Neuron (in vitro differentiated cells): Measurements from ENCODE around the gene FBN3.

Experiments
- H2AFZ ChIP-seq: one replicate; pipeline ENCODE4 v1.6.1; 2013; ENCODE audit warnings: low read depth, mild to moderate bottlenecking, inconsistent platforms, low read length, moderate library complexity
- H3K27me3 ChIP-seq: one replicate; pipeline ENCODE4 v1.6.1; 2013; ENCODE audit warnings: low read length; ENCODE audit not compliant: insufficient read depth
- H3K36me3 ChIP-seq: one replicate; pipeline ENCODE4 v1.6.1; 2013; ENCODE audit warnings: low read length; ENCODE audit not compliant: insufficient read depth
- H3K4me1 ChIP-seq: one replicate; pipeline ENCODE4 v1.6.1; 2013; ENCODE audit warnings: low read length; ENCODE audit not compliant: insufficient read depth
- H3K4me3 ChIP-seq: 2 replicates; pipeline ENCODE4 v1.5.1; 2013; ENCODE audit warnings: mild to moderate bottlenecking, low read length, moderate library complexity
- H3K9me3 ChIP-seq: one replicate; pipeline ENCODE4 v1.6.1; 2013; ENCODE audit warnings: low read length

The FBN3 gene

DNA sequence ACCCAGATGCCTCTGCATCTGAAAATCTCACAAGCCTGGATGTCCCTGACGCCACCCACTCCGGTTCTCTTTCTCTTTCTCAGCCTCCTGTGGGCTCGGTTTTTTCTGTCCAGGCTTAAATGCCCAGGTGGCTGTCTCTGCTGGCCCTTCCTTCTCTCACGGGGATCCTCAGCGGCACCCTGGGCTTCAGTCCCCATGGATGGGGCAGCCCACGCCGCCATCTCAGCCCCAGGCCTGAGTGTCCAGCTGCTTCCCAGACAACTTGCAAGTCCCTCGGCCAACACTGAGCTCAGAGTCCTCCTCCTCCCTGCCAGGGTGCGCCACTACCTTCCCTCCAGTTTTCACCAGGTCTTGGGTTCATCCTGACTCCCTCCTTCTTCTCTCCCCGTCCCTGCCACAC is 6.4 kb downstream of the FBN3 start:
- Histone ChIP-seq H3K4me3 (no peak overlapping the region), H3K9me3 (no peaks in the 10 kb centered on the region), H3K27me3 (no peaks in the 10 kb centered on the region), H2AFZ (no peak overlapping the region), H3K36me3 (no peaks in the 10 kb centered on the region), H3K4me1 (no peaks in the 10 kb centered on the region)

DNA sequence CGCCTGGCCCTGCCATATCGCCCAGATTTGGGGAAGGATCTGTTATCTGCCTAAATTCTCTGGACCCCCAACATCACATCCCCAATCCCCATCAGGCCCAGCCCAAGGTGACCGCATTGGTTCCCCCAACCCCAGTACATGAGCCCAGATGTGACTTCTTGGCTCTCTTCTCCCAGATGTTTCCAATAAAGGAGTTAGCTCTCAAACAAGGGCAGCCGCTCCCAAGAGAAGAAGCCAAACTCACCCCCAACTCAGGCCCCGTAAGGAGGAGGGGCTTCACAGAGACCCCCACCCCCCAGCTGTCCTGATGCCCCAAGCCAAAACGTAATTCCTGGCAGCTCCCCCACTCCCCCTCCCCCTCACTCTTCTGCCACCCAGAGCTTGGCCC is 6.9 kb downstream of the FBN3 start:
- Histone ChIP-seq H3K4me3 (no peak overlapping the region), H2AFZ (no peak overlapping the region), H3K9me3 (no peaks in the 10 kb centered on the region), H3K27me3 (no peaks in the 10 kb centered on the region), H3K4me1 (no peaks in the 10 kb centered on the region), H3K36me3 (no peaks in the 10 kb centered on the region)

DNA sequence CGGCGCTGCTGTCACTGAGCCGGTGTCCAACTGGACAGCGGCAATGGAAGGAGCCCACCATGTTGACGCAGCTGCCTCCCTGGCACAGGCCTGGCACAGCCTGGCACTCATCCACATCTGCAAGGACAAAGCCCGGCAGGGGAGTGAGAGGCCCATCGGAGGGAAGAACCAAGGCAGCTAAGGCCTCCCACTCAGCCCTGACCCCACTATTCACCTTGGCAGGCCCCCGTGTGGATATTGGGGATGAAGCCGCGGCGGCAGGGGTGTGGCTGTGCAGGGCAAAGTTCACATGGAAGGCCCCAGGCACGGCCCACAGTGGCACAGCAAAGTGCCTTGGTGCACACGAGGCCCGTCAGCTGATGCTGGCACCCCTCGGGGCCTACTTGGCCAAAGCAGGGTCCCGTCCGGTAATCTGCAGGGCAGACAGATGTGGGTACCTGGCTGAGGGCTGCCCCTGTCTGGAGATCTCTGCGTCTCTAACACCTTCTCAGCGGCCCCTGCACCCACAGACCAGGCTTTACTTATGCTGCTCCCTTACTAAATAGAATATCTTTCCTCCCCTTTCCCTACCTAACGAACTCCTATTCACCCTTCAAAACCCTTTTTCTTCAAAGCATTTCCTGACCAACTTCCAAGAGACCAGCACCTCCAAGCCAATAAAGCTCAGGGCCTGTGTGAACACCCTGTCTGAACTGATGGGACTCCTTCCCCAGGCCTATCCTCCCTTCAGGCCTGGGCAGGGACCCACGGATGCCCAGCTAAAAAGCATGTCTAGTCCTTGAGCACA is 7.5 kb downstream of the FBN3 start:
- H3K36me3 ChIP-seq = no peaks in the 10 kb centered on the region
- no peaks in the 10 kb centered on the region for H3K27me3 ChIP-seq
- no peak overlapping the region for H3K4me3 ChIP-seq
- H3K4me1 ChIP-seq = no peaks in the 10 kb centered on the region
- no peaks in the 10 kb centered on the region for H3K9me3 ChIP-seq
- no peak overlapping the region for H2AFZ ChIP-seq

DNA sequence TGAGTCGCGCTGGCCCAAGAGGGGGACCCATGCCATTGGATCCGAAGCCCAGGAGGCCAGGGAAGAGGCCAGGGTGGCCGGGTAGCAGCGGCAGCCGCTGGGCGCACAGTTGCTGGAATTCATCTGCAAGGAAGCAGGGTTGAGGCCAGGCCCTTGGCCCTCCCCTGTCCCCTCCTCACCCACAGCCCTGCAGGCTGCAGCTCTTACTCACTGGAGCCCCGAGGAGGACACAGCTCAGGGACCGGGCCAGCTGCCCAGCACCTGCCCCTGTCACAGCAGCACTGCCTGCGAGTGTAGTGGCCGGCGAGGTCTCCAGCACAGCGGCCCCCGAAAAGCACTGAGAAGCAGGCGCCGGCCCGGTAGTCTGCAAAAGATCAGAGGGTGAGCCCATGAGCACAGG is 11.2 kb downstream of the FBN3 start:
- no peaks in the 10 kb centered on the region for H3K27me3 ChIP-seq
- peaks cover 2% of the 10 kb centered on the region for H3K36me3 ChIP-seq
- no peak overlapping the region for H3K4me3 ChIP-seq
- H2AFZ ChIP-seq = no peak overlapping the region
- H3K9me3 ChIP-seq = no peaks in the 10 kb centered on the region
- no peaks in the 10 kb centered on the region for H3K4me1 ChIP-seq

DNA sequence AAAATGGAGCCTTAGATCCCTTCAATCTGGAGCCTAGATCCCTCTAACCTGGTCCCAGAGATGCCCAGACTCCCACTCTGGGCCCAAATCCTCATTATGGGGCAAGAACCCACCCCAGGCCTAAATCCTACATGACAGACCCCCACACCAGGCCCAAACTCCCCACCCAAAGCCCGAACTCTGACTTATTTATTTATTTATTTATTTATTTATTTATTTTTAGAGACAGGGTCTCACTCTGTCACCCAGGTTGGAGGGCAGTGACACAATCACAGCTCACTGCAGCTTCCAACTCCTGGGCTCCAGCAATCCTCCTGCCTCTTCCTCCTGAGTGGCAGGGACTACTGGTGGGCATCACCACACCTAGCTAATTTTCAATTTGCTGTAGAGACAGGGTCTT is 12.0 kb downstream of the FBN3 start:
- Histone ChIP-seq H2AFZ (no peak overlapping the region), H3K36me3 (peaks cover 2% of the 10 kb centered on the region), H3K27me3 (no peaks in the 10 kb centered on the region), H3K4me1 (no peaks in the 10 kb centered on the region), H3K4me3 (no peak overlapping the region), H3K9me3 (no peaks in the 10 kb centered on the region)

DNA sequence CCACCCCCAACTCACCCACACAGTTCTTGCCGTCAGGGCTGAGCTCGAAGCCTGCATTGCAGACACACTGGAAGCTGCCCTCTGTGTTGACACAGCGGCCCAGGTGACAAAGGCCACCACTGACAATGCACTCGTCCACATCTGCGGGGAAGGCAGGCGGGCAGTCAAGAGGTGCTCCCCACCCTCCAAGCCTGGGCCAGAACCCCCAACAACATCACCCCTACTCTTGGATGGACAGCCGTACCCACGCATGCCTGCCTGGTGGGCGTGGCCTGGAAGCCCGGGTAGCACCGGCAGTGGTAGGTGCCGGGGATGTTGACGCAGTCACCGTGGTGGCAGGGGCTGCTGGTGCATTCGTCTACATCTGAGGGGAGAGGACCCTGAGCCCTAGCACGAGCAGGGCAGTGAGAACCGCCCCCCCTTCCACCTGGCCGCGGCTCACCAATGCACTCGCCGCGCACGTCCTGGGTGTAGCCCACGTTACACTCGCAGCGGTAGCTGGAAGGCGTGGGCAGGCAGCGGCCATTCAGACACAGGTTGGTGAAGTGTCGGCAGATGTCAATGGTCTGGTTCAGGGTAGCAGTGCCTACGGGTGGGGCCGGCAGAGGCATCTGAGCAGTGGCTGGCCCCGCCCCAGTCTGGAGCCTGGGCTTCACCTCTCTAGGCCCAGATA is 13.3 kb downstream of the FBN3 start:
- Histone ChIP-seq H3K27me3 (no peaks in the 10 kb centered on the region), H3K4me3 (no peak overlapping the region), H3K9me3 (no peaks in the 10 kb centered on the region), H2AFZ (no peak overlapping the region), H3K4me1 (no peaks in the 10 kb centered on the region), H3K36me3 (peaks cover 2% of the 10 kb centered on the region)

DNA sequence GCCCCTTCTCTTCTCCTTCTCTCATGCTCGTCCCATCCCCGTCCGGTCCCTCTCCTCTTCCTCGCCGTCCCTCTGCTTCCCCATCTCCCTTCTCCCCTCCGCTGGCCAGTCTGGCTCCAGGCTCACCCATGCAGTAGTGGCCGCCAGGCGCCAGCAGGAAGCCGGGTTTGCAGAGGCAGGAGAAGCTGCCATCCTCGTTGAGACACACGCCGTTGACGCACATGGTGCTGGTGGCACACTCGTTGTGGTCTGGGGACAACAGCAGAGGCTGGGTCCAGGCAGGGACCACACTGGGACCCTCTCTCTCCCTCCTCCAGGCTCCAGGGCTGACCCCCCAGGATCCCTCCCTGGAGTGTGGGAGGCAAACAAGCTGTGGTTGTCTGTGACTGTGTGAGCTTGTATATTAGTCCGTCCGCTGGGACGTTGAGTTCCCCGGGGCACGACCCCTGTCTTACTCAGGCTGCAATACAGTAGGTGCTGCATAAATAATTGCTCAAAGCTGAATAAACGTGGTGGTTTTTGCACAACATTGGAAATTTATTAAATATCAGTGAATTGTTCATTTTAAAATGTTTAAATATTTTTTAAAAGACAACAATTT is 16.4 kb downstream of the FBN3 start:
- Histone ChIP-seq H3K36me3 (peaks cover 8% of the 10 kb centered on the region), H3K4me1 (no peaks in the 10 kb centered on the region), H3K4me3 (no peak overlapping the region), H3K9me3 (no peaks in the 10 kb centered on the region), H2AFZ (no peak overlapping the region), H3K27me3 (no peaks in the 10 kb centered on the region)

DNA sequence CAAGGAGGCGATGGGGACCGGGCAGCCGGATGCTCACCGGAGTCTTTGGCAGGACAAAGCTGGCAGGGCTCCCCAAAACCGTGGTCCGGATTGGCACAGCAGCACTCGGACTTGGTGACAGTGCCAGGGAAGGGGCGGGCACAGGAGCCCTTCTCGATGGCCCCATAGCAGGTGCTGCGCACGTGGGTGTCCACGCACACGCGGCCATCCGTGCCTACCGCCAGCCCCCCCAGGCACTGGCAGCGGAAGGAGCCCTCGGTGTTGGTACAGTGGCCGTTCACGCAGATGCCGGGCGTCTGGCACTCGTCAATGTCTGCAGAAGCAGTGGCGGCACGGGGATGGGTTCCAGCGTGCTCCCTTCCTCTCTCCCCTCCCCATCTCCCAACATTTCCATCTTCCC is 17.9 kb downstream of the FBN3 start:
- Histone ChIP-seq H3K4me1 (no peaks in the 10 kb centered on the region), H3K9me3 (no peaks in the 10 kb centered on the region), H3K27me3 (no peaks in the 10 kb centered on the region), H3K4me3 (no peak overlapping the region), H2AFZ (no peak overlapping the region), H3K36me3 (peaks cover 8% of the 10 kb centered on the region)

DNA sequence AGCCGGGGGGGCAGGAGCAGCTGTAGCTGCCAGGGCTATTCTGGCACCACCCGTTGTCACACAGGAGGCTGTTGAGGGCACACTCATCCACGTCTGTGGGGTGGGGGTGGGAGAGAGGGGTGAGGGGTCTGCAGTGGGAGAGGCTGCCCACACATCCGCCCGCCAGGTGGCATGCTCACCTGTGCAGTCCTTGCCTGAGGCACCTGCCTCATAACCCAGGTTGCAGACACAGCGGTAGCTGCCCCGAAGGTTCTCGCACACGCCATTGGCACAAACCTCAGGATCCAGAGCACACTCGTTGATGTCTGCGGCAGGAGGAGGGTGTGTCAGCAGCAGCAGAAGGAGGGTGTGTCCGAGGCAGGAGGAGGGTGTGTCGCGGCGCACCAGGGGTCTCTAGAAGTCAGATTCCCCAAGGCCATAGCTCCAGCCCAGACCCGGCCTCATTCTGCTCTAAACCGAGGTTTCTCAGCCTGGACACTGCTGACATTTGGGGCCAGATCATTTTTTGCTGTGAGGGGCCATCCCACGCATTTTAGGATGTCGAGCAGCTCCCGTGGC is 20.3 kb downstream of the FBN3 start:
- Histone ChIP-seq H3K9me3 (no peaks in the 10 kb centered on the region), H3K4me1 (no peaks in the 10 kb centered on the region), H3K27me3 (no peaks in the 10 kb centered on the region), H3K4me3 (no peak overlapping the region), H2AFZ (no peak overlapping the region), H3K36me3 (peaks cover 6% of the 10 kb centered on the region)

DNA sequence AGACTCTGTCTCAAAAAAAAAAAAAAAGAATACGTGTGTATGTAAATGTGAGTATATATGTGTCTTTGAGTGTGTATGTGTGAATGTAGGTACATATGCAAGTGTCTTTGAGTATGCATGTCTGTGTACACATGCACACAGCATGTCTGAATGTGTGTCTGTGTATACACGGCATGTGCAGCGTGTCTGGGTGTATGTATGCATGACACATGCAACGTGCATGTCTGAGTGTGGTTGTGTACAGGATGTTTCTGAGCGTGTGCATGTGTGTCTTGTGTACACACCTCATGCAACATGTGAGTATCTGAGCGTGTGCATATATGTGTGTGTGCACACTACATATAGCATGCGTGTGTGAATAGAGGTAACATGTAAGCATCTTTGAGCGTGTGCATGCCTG is 20.8 kb downstream of the FBN3 start:
- Histone ChIP-seq H3K9me3 (no peaks in the 10 kb centered on the region), H3K36me3 (peaks cover 6% of the 10 kb centered on the region), H3K4me3 (no peak overlapping the region), H3K4me1 (no peaks in the 10 kb centered on the region), H3K27me3 (no peaks in the 10 kb centered on the region), H2AFZ (no peak overlapping the region)

DNA sequence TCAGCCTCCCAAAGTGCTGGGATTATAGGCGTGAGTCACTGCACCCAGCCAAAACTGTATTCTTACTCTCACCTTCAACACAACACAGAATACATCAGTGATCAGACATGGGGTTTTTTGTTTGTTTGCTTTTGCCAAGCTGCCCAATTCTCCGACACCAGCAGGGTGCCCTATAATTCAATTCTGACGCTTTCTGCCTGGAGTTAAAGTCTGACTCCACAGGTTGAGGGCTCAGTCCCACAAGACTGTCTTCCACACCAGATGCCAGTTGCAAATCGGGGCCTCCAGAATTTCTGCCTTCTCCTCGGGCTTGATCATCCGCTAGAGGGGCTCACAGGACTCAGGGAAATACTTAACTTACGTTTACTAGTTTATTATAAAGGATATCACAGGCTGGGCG is 22.1 kb downstream of the FBN3 start:
- Histone ChIP-seq H3K36me3 (peaks cover 9% of the 10 kb centered on the region), H3K27me3 (no peaks in the 10 kb centered on the region), H2AFZ (no peak overlapping the region), H3K4me3 (no peak overlapping the region), H3K4me1 (no peaks in the 10 kb centered on the region), H3K9me3 (no peaks in the 10 kb centered on the region)

DNA sequence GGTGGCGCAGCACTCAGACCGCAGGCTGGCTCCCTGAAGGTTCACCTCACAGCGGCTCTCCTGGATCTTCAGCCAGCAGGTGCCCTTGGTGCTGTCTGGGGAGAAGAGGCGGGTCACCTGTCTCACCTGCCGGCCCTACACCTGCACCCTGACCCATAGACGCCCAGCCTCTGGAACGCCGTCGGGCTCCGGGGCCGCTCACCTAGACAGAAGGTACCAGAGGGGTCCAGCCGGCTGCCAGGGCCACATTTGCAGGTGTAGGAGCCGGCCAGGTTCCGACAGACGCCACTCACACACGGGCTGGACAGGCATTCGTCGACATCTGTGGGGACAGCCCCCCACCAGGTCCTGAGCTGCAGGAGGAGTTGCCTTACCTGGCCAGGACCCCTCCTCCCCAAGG is 22.9 kb downstream of the FBN3 start:
- Histone ChIP-seq H3K9me3 (no peaks in the 10 kb centered on the region), H3K27me3 (no peaks in the 10 kb centered on the region), H3K36me3 (peaks cover 9% of the 10 kb centered on the region), H2AFZ (no peak overlapping the region), H3K4me3 (no peak overlapping the region), H3K4me1 (no peaks in the 10 kb centered on the region)

DNA sequence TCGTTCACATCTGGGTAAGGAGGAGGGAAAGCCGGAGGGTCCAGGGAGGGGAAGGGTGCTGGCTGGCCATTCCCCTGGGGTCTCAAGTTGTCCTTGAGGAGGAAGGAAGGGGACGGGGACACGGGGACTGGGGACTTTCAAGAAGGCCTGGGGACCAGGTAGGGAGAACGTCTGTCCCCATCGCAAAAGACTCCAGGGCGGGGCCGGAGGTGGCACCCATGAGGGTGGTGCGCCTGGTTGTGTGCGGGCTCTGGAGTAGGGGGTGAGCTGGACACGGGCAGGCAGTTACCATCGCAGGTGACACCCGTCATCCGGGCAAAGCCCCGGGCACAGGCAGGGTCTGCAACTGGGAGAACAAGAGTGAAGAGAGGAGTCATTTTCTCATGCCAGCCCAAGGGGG is 23.4 kb downstream of the FBN3 start:
- Histone ChIP-seq H3K4me1 (no peaks in the 10 kb centered on the region), H3K4me3 (no peak overlapping the region), H3K36me3 (peaks cover 9% of the 10 kb centered on the region), H3K9me3 (no peaks in the 10 kb centered on the region), H3K27me3 (no peaks in the 10 kb centered on the region), H2AFZ (no peak overlapping the region)
